HEK293 (cell line): ENCODE data around the gene RPL7A.
"Not testable (repeated sequence)": the region's sequence is repeated elsewhere in the genome, so short reads cannot be mapped to it uniquely, and the experiment has no call there.

ENCODE experiments used
- CTCF ChIP-seq: fragments of 450-650 bp; formaldehyde crosslinking; IDR thresholded peaks from 2 replicates; pipeline ENCODE4 v1.5.1; 2016; ENCODE audit warnings: missing biosample characterization, missing genetic modification characterization
- TCF7L2 ChIP-seq: IDR thresholded peaks from 2 replicates; pipeline ENCODE4 v1.6.1; 2011; ENCODE audit warnings: low read depth, mild to moderate bottlenecking, inconsistent platforms, low read length, moderate library complexity, borderline replicate concordance
- ZBTB21 ChIP-seq: fragments of 450-650 bp; formaldehyde crosslinking; IDR thresholded peaks from 2 replicates; pipeline ENCODE4 v1.5.1; 2017; ENCODE audit warnings: missing biosample characterization, missing genetic modification characterization
- ZBTB7A ChIP-seq: fragments of 450-650 bp; formaldehyde crosslinking; IDR thresholded peaks from 2 replicates; pipeline ENCODE4 v1.5.1; 2016; ENCODE audit warnings: low read depth, missing biosample characterization, missing genetic modification characterization
- ZNF561 ChIP-seq: fragments of 450-650 bp; IDR thresholded peaks from 2 replicates; pipeline ENCODE4 v1.5.1; 2018; ENCODE audit warnings: missing biosample characterization, missing genetic modification characterization, borderline replicate concordance
- ZNF660 ChIP-seq: fragments of 450-650 bp; IDR thresholded peaks from 2 replicates; pipeline ENCODE4 v1.5.1; 2018; ENCODE audit warnings: missing biosample characterization, mild to moderate bottlenecking, missing genetic modification characterization
- TF ChIP-seq, protein P1 (sequence below): fragments of 450-650 bp; formaldehyde crosslinking; IDR thresholded peaks from 2 replicates; pipeline ENCODE4 v1.5.1; 2016; ENCODE audit warnings: missing biosample characterization, missing genetic modification characterization

DNA sequence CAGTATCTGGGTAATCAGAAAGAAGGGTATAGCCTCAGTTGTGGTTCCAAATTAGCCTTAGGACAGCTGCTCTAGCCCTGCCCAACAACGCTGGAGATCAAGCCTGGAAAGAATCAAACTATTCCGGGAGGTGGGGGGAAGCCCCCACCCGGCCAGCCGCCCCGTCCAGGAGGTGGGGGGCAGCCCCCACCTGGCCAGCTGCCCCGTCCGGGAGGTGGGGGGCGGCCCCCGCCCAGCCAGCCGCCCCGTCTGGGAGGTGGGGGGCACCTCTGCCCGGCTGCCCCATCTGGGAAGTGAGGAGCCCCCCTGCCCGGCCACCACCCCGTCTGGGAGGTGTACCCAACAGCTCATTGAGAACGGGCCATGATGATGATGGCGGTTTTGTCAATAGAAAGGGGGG lies 48.0 kb upstream of the RPL7A start:
- TF ChIP-seq ZNF660 (tag by site-specific recombination); ZBTB7A (tag by site-specific recombination); CTCF; TCF7L2; ZNF561 (tag by site-specific recombination); ZBTB21 (tag by site-specific recombination): not testable (repeated sequence)
- TF ChIP-seq, protein P1, sequence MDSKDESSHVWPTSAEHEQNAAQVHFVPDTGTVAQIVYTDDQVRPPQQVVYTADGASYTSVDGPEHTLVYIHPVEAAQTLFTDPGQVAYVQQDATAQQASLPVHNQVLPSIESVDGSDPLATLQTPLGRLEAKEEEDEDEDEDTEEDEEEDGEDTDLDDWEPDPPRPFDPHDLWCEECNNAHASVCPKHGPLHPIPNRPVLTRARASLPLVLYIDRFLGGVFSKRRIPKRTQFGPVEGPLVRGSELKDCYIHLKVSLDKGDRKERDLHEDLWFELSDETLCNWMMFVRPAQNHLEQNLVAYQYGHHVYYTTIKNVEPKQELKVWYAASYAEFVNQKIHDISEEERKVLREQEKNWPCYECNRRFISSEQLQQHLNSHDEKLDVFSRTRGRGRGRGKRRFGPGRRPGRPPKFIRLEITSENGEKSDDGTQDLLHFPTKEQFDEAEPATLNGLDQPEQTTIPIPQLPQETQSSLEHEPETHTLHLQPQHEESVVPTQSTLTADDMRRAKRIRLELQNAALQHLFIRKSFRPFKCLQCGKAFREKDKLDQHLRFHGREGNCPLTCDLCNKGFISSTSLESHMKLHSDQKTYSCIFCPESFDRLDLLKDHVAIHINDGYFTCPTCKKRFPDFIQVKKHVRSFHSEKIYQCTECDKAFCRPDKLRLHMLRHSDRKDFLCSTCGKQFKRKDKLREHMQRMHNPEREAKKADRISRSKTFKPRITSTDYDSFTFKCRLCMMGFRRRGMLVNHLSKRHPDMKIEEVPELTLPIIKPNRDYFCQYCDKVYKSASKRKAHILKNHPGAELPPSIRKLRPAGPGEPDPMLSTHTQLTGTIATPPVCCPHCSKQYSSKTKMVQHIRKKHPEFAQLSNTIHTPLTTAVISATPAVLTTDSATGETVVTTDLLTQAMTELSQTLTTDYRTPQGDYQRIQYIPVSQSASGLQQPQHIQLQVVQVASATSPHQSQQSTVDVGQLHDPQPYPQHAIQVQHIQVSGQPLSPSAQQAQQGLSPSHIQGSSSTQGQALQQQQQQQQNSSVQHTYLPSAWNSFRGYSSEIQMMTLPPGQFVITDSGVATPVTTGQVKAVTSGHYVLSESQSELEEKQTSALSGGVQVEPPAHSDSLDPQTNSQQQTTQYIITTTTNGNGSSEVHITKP (tag by site-specific recombination) = not testable (repeated sequence)
